Spleen (tissue), 7 donors: ENCODE measurements around the gene RPAP2.

Source experiments
- CTCF ChIP-seq, 11 experiments: fragments of 200-600 bp in 7 of 11; fragments of 450-650 bp in 4 of 11; sonication (generic) in 4 of 11; IDR thresholded peaks in 8 of 11; conservative IDR thresholded peaks in 3 of 11; 1 replicate in 7 of 11; 2 replicates in 4 of 11; pipeline versions ENCODE4 v1.4.0 to v1.8.0; 2016 to 2021; ENCODE audit warnings: antibody characterized with exemption in 11 of 11, inconsistent platforms in 4 of 11, mild to moderate bottlenecking in 1 of 11
- POLR2A ChIP-seq, 3 donors: fragments of 450-650 bp; IDR thresholded peaks; one replicate each; pipeline ENCODE4 v1.5.1; 2017; ENCODE audit warnings: antibody characterized with exemption in 3 of 3, mild to moderate bottlenecking in 1 of 3
- POLR2AphosphoS5 ChIP-seq, 3 donors: sonication (generic); formaldehyde crosslinking; IDR thresholded peaks; one replicate each; pipeline ENCODE4 v1.5.1; 2017; ENCODE audit warnings: antibody characterized with exemption in 3 of 3
- donor health status: DM: no; HTN: no; CAD: no; lungs with moderate emphysema.
- donor health status: DM: no; HTN: no; CAD: no.
- donor health status: DM: no; HTN: no; CAD: no.

DNA sequence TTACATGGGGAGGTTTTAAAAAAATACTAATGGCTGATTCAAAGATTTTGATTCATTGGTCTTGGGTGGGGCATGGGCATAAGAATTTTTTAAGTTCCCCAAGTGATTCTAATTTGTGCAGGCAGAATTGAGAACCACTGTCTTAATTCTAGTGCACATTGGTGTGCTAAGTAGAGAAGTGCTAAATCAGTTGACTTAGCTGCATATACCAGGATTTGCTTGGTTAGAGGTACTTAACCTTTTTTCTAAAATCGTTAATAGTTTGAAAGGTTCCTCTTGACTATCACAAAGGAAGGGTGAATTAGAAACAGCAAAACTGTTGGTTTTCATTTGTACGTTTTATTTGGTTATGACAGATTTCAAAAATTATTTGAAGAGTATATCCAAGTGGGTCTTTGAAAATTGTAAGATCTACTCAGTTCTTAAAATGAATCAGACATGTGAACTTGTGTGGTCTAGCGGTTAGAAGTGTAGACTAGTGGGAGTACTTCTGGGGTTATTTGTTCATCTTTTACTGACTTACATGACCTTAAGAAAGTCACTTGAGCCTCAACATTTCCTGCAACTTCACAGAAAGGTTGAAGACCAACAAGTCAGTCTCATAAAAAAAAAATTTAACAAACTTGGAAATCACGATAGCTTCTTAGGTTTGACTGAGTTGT lies 66.7 kb downstream of the RPAP2 start:
- TF ChIP-seq POLR2AphosphoS5 (IDR thresholded peaks at IDR 0.05), result no peak
- no peak for TF ChIP-seq CTCF (IDR thresholded peaks at IDR 0.05 in 8 of 11, conservative IDR thresholded peaks at IDR 0.05 in 3 of 11)
- TF ChIP-seq POLR2A (IDR thresholded peaks at IDR 0.05), result no peak
